Measurements from ENCODE around the gene TBCD. TPM values are rescaled to one million over a fixed set of nuclear protein-coding genes. Genes with fewer than 3 reads are reported as not detected.
"Not testable (repeated sequence)": the region's sequence is repeated elsewhere in the genome, so short reads cannot be mapped to it uniquely, and the experiment has no call there.

Gene TBCD
- total RNA-seq, 1 donor from 2014 or later = 55.5 TPM

- no peak for ATAC-seq
Measured at GRCh38 chr17:82959990-82960418, 208.1 kb downstream of the TBCD start.

- ATAC-seq = no peak
Measured at GRCh38 chr17:82960419-82961271, 208.8 kb downstream of the TBCD start.

- ATAC-seq = no peak
Measured at GRCh38 chr17:82961366-82962162, 209.7 kb downstream of the TBCD start.

- no peak for ATAC-seq
Measured at GRCh38 chr17:82962163-82962720, 210.4 kb downstream of the TBCD start.

- ATAC-seq = peak; percentile 62
Measured at GRCh38 chr17:82963104-82963950, 211.5 kb downstream of the TBCD start.

GRCh38 chr17:82964451-82964850 lies 212.6 kb downstream of the TBCD start:
- not testable (repeated sequence) for ATAC-seq

GRCh38 chr17:82964851-82965341 lies 213.0 kb downstream of the TBCD start:
- ATAC-seq = no peak

GRCh38 chr17:82965371-82965770 lies 213.5 kb downstream of the TBCD start:
- no peak for ATAC-seq

GRCh38 chr17:82966415-82966814 lies 214.6 kb downstream of the TBCD start:
- ATAC-seq = no peak

GRCh38 chr17:82967268-82968032 lies 215.6 kb downstream of the TBCD start:
- ATAC-seq = no peak

- ATAC-seq = peak; percentile 21
Measured at GRCh38 chr17:82968033-82968841, 216.4 kb downstream of the TBCD start.

- ATAC-seq = no peak
Measured at GRCh38 chr17:82970067-82970466, 218.2 kb downstream of the TBCD start.

GRCh38 chr17:82970818-82971590 lies 219.1 kb downstream of the TBCD start:
- ATAC-seq = no peak

GRCh38 chr17:82972836-82973372 lies 221.0 kb downstream of the TBCD start:
- no peak for ATAC-seq

- ATAC-seq = no peak
Measured at GRCh38 chr17:82973456-82974135, 221.7 kb downstream of the TBCD start.

- peak; percentile 18 for ATAC-seq
Measured at GRCh38 chr17:82974136-82974952, 222.5 kb downstream of the TBCD start.

- no peak for ATAC-seq
Measured at GRCh38 chr17:82976982-82977488, 225.2 kb downstream of the TBCD start.

- no peak for ATAC-seq
Measured at GRCh38 chr17:82977606-82978005, 225.7 kb downstream of the TBCD start.

Data from esophagus mucosa (tissue), 1 donor.